ENCODE data around the gene C6. TPM values are rescaled to one million over a fixed set of nuclear protein-coding genes. Genes with fewer than 3 reads are reported as not detected.

The C6 gene
- total RNA-seq, 1 experiment from 2014 or later = not detected

DNA sequence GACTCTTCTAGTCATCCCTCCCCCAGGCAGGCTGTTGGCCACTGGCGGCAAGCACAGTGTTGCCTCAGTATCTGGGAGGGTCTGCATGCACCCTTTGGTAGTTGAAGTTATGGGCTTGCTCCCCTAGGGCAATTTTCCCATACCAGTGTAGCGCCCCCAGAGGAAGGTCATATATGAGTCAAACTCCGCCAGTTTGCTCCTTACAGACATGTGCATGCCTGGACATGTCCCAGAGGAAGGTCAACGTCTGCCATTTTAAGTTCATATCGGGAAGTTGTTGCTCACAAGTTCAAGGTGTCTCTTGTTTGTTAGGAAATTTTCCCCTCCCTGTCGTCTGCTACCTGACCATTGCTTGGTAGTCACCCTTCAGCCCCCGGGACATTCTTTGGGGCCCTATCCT is 90.9 kb downstream of the C6 start:
- Histone ChIP-seq H3K4me1 (ENCODE audit: insufficient read depth, low read length) (no peaks in the 10 kb centered on the region), H3K9me3 (ENCODE audit: control insufficient read depth, low read depth, low read length) (no peaks in the 10 kb centered on the region), H3K79me1 (ENCODE audit: insufficient read depth, low read depth, low read length, poor library complexity, severe bottlenecking) (no peaks in the 10 kb centered on the region), H4K20me1 (ENCODE audit: control insufficient read depth, insufficient read depth, insufficient read length) (no peaks in the 10 kb centered on the region), H2BK12ac (ENCODE audit: insufficient read length, low read depth, low read length) (no peak overlapping the region), H3K79me2 (ENCODE audit: insufficient read depth, low read length) (no peaks in the 10 kb centered on the region), H2AK5ac (ENCODE audit: insufficient read length, low read length) (no peak overlapping the region), H3K14ac (ENCODE audit: insufficient read depth, low read length) (no peak overlapping the region), H2BK15ac (ENCODE audit: low read depth, low read length) (no peak overlapping the region), H2BK120ac (ENCODE audit: low read depth, low read length, poor library complexity, severe bottlenecking) (no peak overlapping the region), H4K5ac (ENCODE audit: insufficient read length, low read depth, low read length) (no peak overlapping the region), H4K91ac (ENCODE audit: insufficient read length, low read depth, low read length) (no peak overlapping the region), H3K18ac (ENCODE audit: insufficient read length, low read depth, low read length) (peak overlapping the region; percentile 34), H3T11ph (ENCODE audit: low read length) (no peak overlapping the region), H3K23ac (ENCODE audit: insufficient read length, low read depth, low read length) (no peak overlapping the region), H3K27me3 (ENCODE audit: insufficient read depth, low read length) (no peaks in the 10 kb centered on the region), H2BK20ac (ENCODE audit: low read depth, low read length, poor library complexity, severe bottlenecking) (no peak overlapping the region), H3K56ac (ENCODE audit: insufficient read length, low read depth, low read length) (no peak overlapping the region), H3K23me2 (ENCODE audit: insufficient read length, low read depth, low read length, poor library complexity, severe bottlenecking) (no peaks in the 10 kb centered on the region), H2AFZ (ENCODE audit: low read length) (peak overlapping the region; percentile 18), H3K27ac (ENCODE audit: insufficient read length, low read depth, low read length) (no peak overlapping the region), H3K4ac (ENCODE audit: low read depth, low read length) (no peak overlapping the region), H3K4me2 (ENCODE audit: insufficient read depth, insufficient read length, low read length) (no peak overlapping the region), H4K8ac (replicated peaks; ENCODE audit: insufficient read length, low read depth, low read length) (no peak overlapping the region), H3K9ac (ENCODE audit: extremely low read depth, insufficient read length, low read length) (no peak overlapping the region), H2BK5ac (ENCODE audit: insufficient read length, low read length) (no peak overlapping the region)
- H3K27me3 Mint-ChIP-seq (ENCODE audit: low read depth) = no peaks in the 10 kb centered on the region; the same call in 1 of the 2 replicates
- peak; percentile 37 for DNase-seq
- no peak overlapping the region for H3K4me3 Mint-ChIP-seq
- peaks cover 0 to 11% (median 8%) of the 10 kb centered on the region in 3 experiments; a peak in 4 of 7 replicates for H3K36me3 Mint-ChIP-seq (ENCODE audit: insufficient read depth in 1 of 3, low read depth in 3 of 3)
- TF ChIP-seq, protein P1, sequence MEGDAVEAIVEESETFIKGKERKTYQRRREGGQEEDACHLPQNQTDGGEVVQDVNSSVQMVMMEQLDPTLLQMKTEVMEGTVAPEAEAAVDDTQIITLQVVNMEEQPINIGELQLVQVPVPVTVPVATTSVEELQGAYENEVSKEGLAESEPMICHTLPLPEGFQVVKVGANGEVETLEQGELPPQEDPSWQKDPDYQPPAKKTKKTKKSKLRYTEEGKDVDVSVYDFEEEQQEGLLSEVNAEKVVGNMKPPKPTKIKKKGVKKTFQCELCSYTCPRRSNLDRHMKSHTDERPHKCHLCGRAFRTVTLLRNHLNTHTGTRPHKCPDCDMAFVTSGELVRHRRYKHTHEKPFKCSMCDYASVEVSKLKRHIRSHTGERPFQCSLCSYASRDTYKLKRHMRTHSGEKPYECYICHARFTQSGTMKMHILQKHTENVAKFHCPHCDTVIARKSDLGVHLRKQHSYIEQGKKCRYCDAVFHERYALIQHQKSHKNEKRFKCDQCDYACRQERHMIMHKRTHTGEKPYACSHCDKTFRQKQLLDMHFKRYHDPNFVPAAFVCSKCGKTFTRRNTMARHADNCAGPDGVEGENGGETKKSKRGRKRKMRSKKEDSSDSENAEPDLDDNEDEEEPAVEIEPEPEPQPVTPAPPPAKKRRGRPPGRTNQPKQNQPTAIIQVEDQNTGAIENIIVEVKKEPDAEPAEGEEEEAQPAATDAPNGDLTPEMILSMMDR (conservative IDR thresholded peaks at IDR 0.05) = peak; percentile 27; the same call in 2 of the 3 replicates
- peak overlapping the region in 2 of 3 experiments; percentile 44 to 92; a peak in 3 of 7 replicates for H3K27ac Mint-ChIP-seq
- H3K4me1 Mint-ChIP-seq = no peaks in the 10 kb centered on the region
- WGBS (ENCODE audit: extremely low coverage, insufficient read length, low lambda C conversion rate) = no CpG with 5 or more reads among the region's 7 CpGs
- H3K9me3 Mint-ChIP-seq = peaks cover 0 to 10% of the 10 kb centered on the region in 2 experiments; a peak in 1 of 5 replicates
